Left ventricle myocardium inferior (tissue), 1 donor: ENCODE data around the gene SSBP3. TPM values are rescaled to one million over a fixed set of nuclear protein-coding genes. Genes with fewer than 3 reads are reported as not detected.

Experiments
- DNase-seq: peaks from one replicate; pipeline ENCODE4 v3.0.0-alpha.2; 2020
- H3K27ac ChIP-seq: fragments of 200-600 bp; replicated peaks from 2 replicates; pipeline ENCODE4 v1.8.0; 2021
- H3K27me3 ChIP-seq: fragments of 200-600 bp; 2 replicates; pipeline ENCODE4 v1.8.0; 2021; ENCODE audit warnings: low read depth
- H3K36me3 ChIP-seq: fragments of 200-600 bp; 2 replicates; pipeline ENCODE4 v1.8.0; 2021
- H3K4me1 ChIP-seq: fragments of 200-600 bp; 2 replicates; pipeline ENCODE4 v1.8.0; 2021
- H3K4me3 ChIP-seq: fragments of 200-600 bp; 2 replicates; pipeline ENCODE4 v1.8.0; 2021; ENCODE audit warnings: mild to moderate bottlenecking, moderate library complexity
- H3K9me3 ChIP-seq: fragments of 200-600 bp; replicated peaks from 2 replicates; pipeline ENCODE4 v1.8.0; 2021
- CTCF ChIP-seq: fragments of 200-600 bp; IDR thresholded peaks from 2 replicates; pipeline ENCODE4 v1.8.0; 2021; ENCODE audit warnings: antibody characterized with exemption, mild to moderate bottlenecking, borderline replicate concordance
- intact Hi-C: fragments of 100-400 bp; cut with micrococcal nuclease; formaldehyde crosslinking; loops from one replicate; pipeline ENCODE4 v1.11.0; 2022
- total RNA-seq: library from RNA; stranded (reverse); fragmentation: NEBNext Ultra II Directional; extraction: Animal tissue kit (Norgen Biotek cat#: 25700); gene quantifications from one replicate; pipeline ENCODE4 v1.2.1, GENCODE V29; 2021
- donor health status: DM: no; HTN: yes; CAD: no; lungs with severe emphysema.

SSBP3 gene
- total RNA-seq, 1 donor from 2014 or later = 57.7 TPM

- H3K4me3 ChIP-seq = no peak overlapping the region
- peaks cover 87% of the 10 kb centered on the region for H3K4me1 ChIP-seq
- TF ChIP-seq CTCF = no peak
- H3K27me3 ChIP-seq = no peaks in the 10 kb centered on the region
- peak overlapping the region; percentile 76 for H3K27ac ChIP-seq
- DNase-seq = no peak
- intact Hi-C loops = no loop called here
- no peaks in the 10 kb centered on the region for H3K36me3 ChIP-seq
- H3K9me3 ChIP-seq = no peaks in the 10 kb centered on the region
Measured at GRCh38 chr1:54378157-54378873, 27.9 kb downstream of the SSBP3 start.

GRCh38 chr1:54377040-54377691, 29.0 kb downstream of the SSBP3 start:
- Histone ChIP-seq H3K4me3 (no peak overlapping the region), H3K27ac (peak overlapping the region; percentile 76), H3K36me3 (no peaks in the 10 kb centered on the region), H3K4me1 (peaks cover 88% of the 10 kb centered on the region), H3K9me3 (no peaks in the 10 kb centered on the region), H3K27me3 (no peaks in the 10 kb centered on the region)
- intact Hi-C loops = no loop called here
- TF ChIP-seq CTCF = no peak
- DNase-seq = no peak

- no peaks in the 10 kb centered on the region for H3K36me3 ChIP-seq
- no peaks in the 10 kb centered on the region for H3K27me3 ChIP-seq
- intact Hi-C loops = no loop called here
- H3K9me3 ChIP-seq = no peaks in the 10 kb centered on the region
- no peak for TF ChIP-seq CTCF
- no peak overlapping the region for H3K4me3 ChIP-seq
- peaks cover 95% of the 10 kb centered on the region for H3K4me1 ChIP-seq
- no peak for DNase-seq
- H3K27ac ChIP-seq = peak overlapping the region; percentile 76
Measured at GRCh38 chr1:54376430-54377039, 29.7 kb downstream of the SSBP3 start.

- Histone ChIP-seq H3K36me3 (no peaks in the 10 kb centered on the region), H3K4me1 (peaks cover 100% of the 10 kb centered on the region), H3K27ac (peak overlapping the region; percentile 76), H3K4me3 (no peak overlapping the region), H3K9me3 (no peaks in the 10 kb centered on the region), H3K27me3 (no peaks in the 10 kb centered on the region)
- intact Hi-C loops = no loop called here
- DNase-seq = no peak
- peak; percentile 47 for TF ChIP-seq CTCF
Measured at GRCh38 chr1:54375712-54376429, 30.3 kb downstream of the SSBP3 start.

GRCh38 chr1:54375298-54375697, 30.9 kb downstream of the SSBP3 start:
- TF ChIP-seq CTCF = no peak

More at GRCh38 chr1:54375298-54375697, 30.9 kb downstream of the SSBP3 start:
- peaks cover 100% of the 10 kb centered on the region for H3K4me1 ChIP-seq
- no peaks in the 10 kb centered on the region for H3K36me3 ChIP-seq
- no peaks in the 10 kb centered on the region for H3K27me3 ChIP-seq
- no peaks in the 10 kb centered on the region for H3K9me3 ChIP-seq
- no peak for DNase-seq
- H3K27ac ChIP-seq = peak overlapping the region; percentile 76
- intact Hi-C loops = no loop called here
- H3K4me3 ChIP-seq = no peak overlapping the region
